Left lung (tissue), 10 donors: ENCODE measurements around the gene TAS2R3. TPM values are rescaled to one million over a fixed set of nuclear protein-coding genes. Genes with fewer than 3 reads are reported as not detected.
A peak's percentile ranks its signal among the peaks of the same experiment; 100 is the strongest.
"Not testable (repeated sequence)": the region's sequence is repeated elsewhere in the genome, so short reads cannot be mapped to it uniquely, and the experiment has no call there.

Experiments used
- ATAC-seq: fragments of 200-7000 bp; cut with Tn5 transposase; one replicate; pipeline ENCODE4 v1.9.1; 2020; ENCODE audit warnings: moderate library complexity
- DNase-seq, 4 donors: peaks; one replicate each; pipeline ENCODE4 v3.0.0-alpha.2; 2013 to 2020
- H3K27ac ChIP-seq, 2 donors: fragments of 200-600 bp; sonication (generic) in 1 of 2; one replicate each; pipeline versions ENCODE4 v1.5.0 to v1.8.0; 2020 to 2021
- H3K27me3 ChIP-seq, 2 donors: fragments of 200-600 bp; sonication (generic) in 1 of 2; one replicate each; pipeline versions ENCODE4 v1.5.0 to v1.8.0; 2020 to 2021
- H3K36me3 ChIP-seq, 2 donors: fragments of 200-600 bp; sonication (generic) in 1 of 2; one replicate each; pipeline versions ENCODE4 v1.5.0 to v1.8.0; 2020 to 2021
- H3K4me1 ChIP-seq, 2 donors: fragments of 200-600 bp; one replicate each; pipeline ENCODE4 v1.8.0; 2021
- H3K4me3 ChIP-seq, 2 donors: fragments of 200-600 bp; sonication (generic) in 1 of 2; one replicate each; pipeline versions ENCODE4 v1.5.0 to v1.8.0; 2020 to 2021; ENCODE audit warnings: mild to moderate bottlenecking in 1 of 2
- H3K9me3 ChIP-seq, 2 donors: fragments of 200-600 bp; sonication (generic) in 1 of 2; one replicate each; pipeline versions ENCODE4 v1.5.0 to v1.8.0; 2020 to 2021
- CTCF ChIP-seq, 2 donors: fragments of 200-600 bp; sonication (generic) in 1 of 2; IDR thresholded peaks; one replicate each; pipeline versions ENCODE4 v1.5.0 to v1.8.0; 2021; ENCODE audit warnings: antibody characterized with exemption in 2 of 2
- intact Hi-C, 2 donors: fragments of 100-400 bp; cut with DNase I; formaldehyde crosslinking; loops; one replicate each; pipeline versions ENCODE4 v1.11.2 to v1.14.2; 2022
- polyA plus RNA-seq, 6 donors: library from polyadenylated mRNA; unstranded; fragments of 120-200 nt; gene quantifications; one replicate each; pipeline ENCODE4 v1.2.1, GENCODE V29; 2013; ENCODE audit not compliant: insufficient read length in 6 of 6
- total RNA-seq, 2 donors: library from RNA; stranded (reverse); fragmentation: NEBNext Ultra II Directional; extraction: Animal tissue kit (Norgen Biotek cat#: 25700); gene quantifications; one replicate each; pipeline ENCODE4 v1.2.1, GENCODE V29; 2021
- donor health status: DM: no; HTN: yes; CAD: no.
- donor health status: DM: no; HTN: no; CAD: no.

TAS2R3 gene
- total and polyA plus RNA-seq, 8 donors, result 0.35 to 2.9 (median 2.3) TPM

GRCh38 chr7:141748396-141748795 lies 15.5 kb upstream of the TAS2R3 start:
- no peak for TF ChIP-seq CTCF (IDR thresholded peaks at IDR 0.05)
- H3K4me3 ChIP-seq, result no peak overlapping the region
- peaks cover 4 to 100% of the 10 kb centered on the region in 2 donors for H3K36me3 ChIP-seq
- intact Hi-C loops, result no loop called here
- ATAC-seq, result no peak
- H3K4me1 ChIP-seq, result no peaks in the 10 kb centered on the region
- H3K27me3 ChIP-seq, result no peaks in the 10 kb centered on the region
- no peak overlapping the region for H3K27ac ChIP-seq
- peaks cover 0 to 25% of the 10 kb centered on the region in 2 donors for H3K9me3 ChIP-seq
- DNase-seq, result no peak

GRCh38 chr7:141751904-141752303 lies 12.0 kb upstream of the TAS2R3 start:
- intact Hi-C loops, H3K4me3 ChIP-seq, DNase-seq, H3K27me3 ChIP-seq, H3K27ac ChIP-seq, ATAC-seq, H3K4me1 ChIP-seq: not testable (repeated sequence)
- Histone ChIP-seq H3K9me3 (peaks cover 0 to 25% of the 10 kb centered on the region in 2 donors), H3K36me3 (peaks cover under 1 to 99% of the 10 kb centered on the region in 2 donors)

GRCh38 chr7:141752634-141753033 lies 11.3 kb upstream of the TAS2R3 start:
- Histone ChIP-seq H3K4me3 (no peak overlapping the region), H3K27ac (no peak overlapping the region), H3K9me3 (peaks cover 0 to 25% of the 10 kb centered on the region in 2 donors), H3K36me3 (peaks cover 0 to 99% of the 10 kb centered on the region in 2 donors), H3K27me3 (no peaks in the 10 kb centered on the region), H3K4me1 (no peaks in the 10 kb centered on the region)
- intact Hi-C loops, result no loop called here
- DNase-seq (no peak), ATAC-seq (no peak)
- TF ChIP-seq CTCF (IDR thresholded peaks at IDR 0.05), result no peak

- TF ChIP-seq CTCF (IDR thresholded peaks at IDR 0.05), result peak in 1 of 2 donors; percentile 17
- intact Hi-C loops, result no loop called here
- Histone ChIP-seq H3K9me3 (peaks cover 0 to 25% of the 10 kb centered on the region in 2 donors), H3K27ac (no peak overlapping the region), H3K36me3 (peaks cover 0 to 91% of the 10 kb centered on the region in 2 donors), H3K27me3 (no peaks in the 10 kb centered on the region), H3K4me1 (no peaks in the 10 kb centered on the region), H3K4me3 (no peak overlapping the region)
- ATAC-seq (no peak), DNase-seq (no peak)
Measured at GRCh38 chr7:141754939-141755338, 9.0 kb upstream of the TAS2R3 start.

GRCh38 chr7:141770083-141770583 lies 6.2 kb downstream of the TAS2R3 start:
- H3K27ac ChIP-seq, H3K36me3 ChIP-seq, DNase-seq, H3K4me1 ChIP-seq, H3K9me3 ChIP-seq, intact Hi-C loops, H3K27me3 ChIP-seq, H3K4me3 ChIP-seq, ATAC-seq: not testable (repeated sequence)

- Histone ChIP-seq H3K4me1 (no peaks in the 10 kb centered on the region), H3K4me3 (no peak within 1 kb of the TSS), H3K27me3 (no peaks in the 10 kb centered on the region), H3K27ac (no peak within 1 kb of the TSS), H3K9me3 (peaks cover 0 to 6% of the 10 kb centered on the region in 2 donors), H3K36me3 (peaks cover 0 to 30% of the 10 kb centered on the region in 2 donors)
- no peak for TF ChIP-seq CTCF (IDR thresholded peaks at IDR 0.05)
- intact Hi-C loops, result no loop called here
- ATAC-seq, result no peak
- DNase-seq, result no peak
Measured at GRCh38 chr7:141776374-141776773, 12.5 kb downstream of the TAS2R3 start, which contains the start of gene TAS2R4. TSS of gene TAS2R4 (plus strand) at chr7:141776674. CDS start at chr7:141778489, 1,815 bp downstream.
